Right atrium auricular region (tissue), 2 donors: ENCODE measurements around the gene LARP4B. TPM values are rescaled to one million over a fixed set of nuclear protein-coding genes. Genes with fewer than 3 reads are reported as not detected.
A peak's percentile ranks its signal among the peaks of the same experiment; 100 is the strongest.

Experiments used
- DNase-seq: peaks from one replicate; pipeline ENCODE4 v3.0.0-alpha.2; 2019; ENCODE audit warnings: low spot score
- H3K27ac ChIP-seq, 2 donors: fragments of 200-600 bp; sonication (generic); 1 replicate in 1 of 2; 2 replicates in 1 of 2; pipeline ENCODE4 v1.5.1; 2016 to 2019
- H3K27me3 ChIP-seq, 2 donors: fragments of 200-600 bp; sonication (generic); one replicate each; pipeline versions ENCODE4 v1.5.1 to v1.6.0; 2017 to 2019
- H3K36me3 ChIP-seq: fragments of 200-600 bp; sonication (generic); one replicate; pipeline ENCODE4 v1.5.1; 2016
- H3K4me1 ChIP-seq, 2 donors: fragments of 200-600 bp; sonication (generic); one replicate each; pipeline versions ENCODE4 v1.5.1 to v1.6.0; 2017 to 2019
- H3K4me3 ChIP-seq, 2 donors: fragments of 200-600 bp; sonication (generic); 1 replicate in 1 of 2; 2 replicates in 1 of 2; pipeline ENCODE4 v1.5.1; 2017 to 2019; ENCODE audit warnings: mild to moderate bottlenecking in 1 of 2, moderate library complexity in 1 of 2
- H3K9me3 ChIP-seq, 2 donors: fragments of 200-600 bp; sonication (generic); one replicate each; pipeline ENCODE4 v1.5.1; 2019
- total RNA-seq, 2 donors: library from RNA; depleted of rRNA; stranded (reverse); fragments of >200 nt; gene quantifications; one replicate each; pipeline ENCODE4 v1.1.0, GENCODE V29; 2016
- TF ChIP-seq, protein P1 (sequence below), 2 donors: fragments of 200-600 bp; sonication (generic); IDR thresholded peaks; one replicate each; pipeline ENCODE4 v1.5.1; 2019; ENCODE audit warnings: antibody characterized with exemption in 2 of 2

LARP4B gene
- total RNA-seq, 2 donors from 2014 or later: 24.2 to 26.1 TPM

DNA sequence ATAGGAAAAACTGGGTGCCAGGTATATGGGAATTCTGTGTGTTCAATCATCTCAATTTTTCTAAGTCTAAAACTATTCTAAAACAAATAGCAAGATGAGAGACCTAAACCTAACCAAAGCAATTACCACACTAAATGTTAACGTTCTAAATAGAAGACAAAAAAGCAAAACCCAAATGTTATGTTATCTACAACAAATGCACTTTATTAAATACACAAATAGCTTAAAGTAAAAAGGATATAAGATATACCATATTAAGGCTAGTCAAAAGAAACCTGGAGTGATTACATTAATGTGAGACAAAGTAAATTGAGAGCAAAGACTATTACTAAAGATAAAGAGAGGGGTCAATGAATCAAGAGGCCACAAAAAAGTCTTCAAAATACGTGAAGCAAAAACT, 81.4 kb downstream of the LARP4B start:
- H3K4me3 ChIP-seq: no peak overlapping the region
- TF ChIP-seq, protein P1, sequence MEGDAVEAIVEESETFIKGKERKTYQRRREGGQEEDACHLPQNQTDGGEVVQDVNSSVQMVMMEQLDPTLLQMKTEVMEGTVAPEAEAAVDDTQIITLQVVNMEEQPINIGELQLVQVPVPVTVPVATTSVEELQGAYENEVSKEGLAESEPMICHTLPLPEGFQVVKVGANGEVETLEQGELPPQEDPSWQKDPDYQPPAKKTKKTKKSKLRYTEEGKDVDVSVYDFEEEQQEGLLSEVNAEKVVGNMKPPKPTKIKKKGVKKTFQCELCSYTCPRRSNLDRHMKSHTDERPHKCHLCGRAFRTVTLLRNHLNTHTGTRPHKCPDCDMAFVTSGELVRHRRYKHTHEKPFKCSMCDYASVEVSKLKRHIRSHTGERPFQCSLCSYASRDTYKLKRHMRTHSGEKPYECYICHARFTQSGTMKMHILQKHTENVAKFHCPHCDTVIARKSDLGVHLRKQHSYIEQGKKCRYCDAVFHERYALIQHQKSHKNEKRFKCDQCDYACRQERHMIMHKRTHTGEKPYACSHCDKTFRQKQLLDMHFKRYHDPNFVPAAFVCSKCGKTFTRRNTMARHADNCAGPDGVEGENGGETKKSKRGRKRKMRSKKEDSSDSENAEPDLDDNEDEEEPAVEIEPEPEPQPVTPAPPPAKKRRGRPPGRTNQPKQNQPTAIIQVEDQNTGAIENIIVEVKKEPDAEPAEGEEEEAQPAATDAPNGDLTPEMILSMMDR (IDR thresholded peaks at IDR 0.05): no peak
- H3K4me1 ChIP-seq: peaks cover 0 to 10% of the 10 kb centered on the region in 2 donors
- H3K27me3 ChIP-seq: no peaks in the 10 kb centered on the region
- DNase-seq: no peak
- peaks cover 6% of the 10 kb centered on the region for H3K36me3 ChIP-seq
- H3K9me3 ChIP-seq: peaks cover 0 to 10% of the 10 kb centered on the region in 2 donors
- no peak overlapping the region for H3K27ac ChIP-seq

DNA sequence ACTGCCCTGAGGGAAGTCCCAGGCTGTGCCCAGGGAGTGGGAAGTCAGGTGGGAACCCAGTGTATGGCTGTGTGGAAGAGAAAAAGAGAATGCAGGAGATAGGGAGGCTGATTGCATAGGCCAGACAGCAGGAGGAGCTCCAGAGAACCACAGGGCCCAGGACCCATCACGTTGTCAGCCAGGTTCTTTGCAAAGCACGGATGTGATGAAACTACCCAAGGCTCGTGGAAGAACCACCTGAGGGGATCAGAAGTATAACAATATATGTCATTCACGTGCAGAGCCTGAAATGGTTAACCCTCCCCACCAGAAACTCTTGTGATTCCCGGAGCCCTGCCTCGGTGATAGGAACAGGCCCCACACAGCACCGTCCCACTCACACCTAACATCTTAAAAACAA, 83.6 kb downstream of the LARP4B start:
- Histone ChIP-seq H3K4me1 (peaks cover 0 to 10% of the 10 kb centered on the region in 2 donors), H3K9me3 (peaks cover 0 to 10% of the 10 kb centered on the region in 2 donors), H3K27ac (no peak overlapping the region), H3K4me3 (no peak overlapping the region), H3K27me3 (no peaks in the 10 kb centered on the region), H3K36me3 (peaks cover 13% of the 10 kb centered on the region)
- TF ChIP-seq, protein P1 (IDR thresholded peaks at IDR 0.05): peak in 1 of 2 donors; percentile 23
- DNase-seq: no peak

DNA sequence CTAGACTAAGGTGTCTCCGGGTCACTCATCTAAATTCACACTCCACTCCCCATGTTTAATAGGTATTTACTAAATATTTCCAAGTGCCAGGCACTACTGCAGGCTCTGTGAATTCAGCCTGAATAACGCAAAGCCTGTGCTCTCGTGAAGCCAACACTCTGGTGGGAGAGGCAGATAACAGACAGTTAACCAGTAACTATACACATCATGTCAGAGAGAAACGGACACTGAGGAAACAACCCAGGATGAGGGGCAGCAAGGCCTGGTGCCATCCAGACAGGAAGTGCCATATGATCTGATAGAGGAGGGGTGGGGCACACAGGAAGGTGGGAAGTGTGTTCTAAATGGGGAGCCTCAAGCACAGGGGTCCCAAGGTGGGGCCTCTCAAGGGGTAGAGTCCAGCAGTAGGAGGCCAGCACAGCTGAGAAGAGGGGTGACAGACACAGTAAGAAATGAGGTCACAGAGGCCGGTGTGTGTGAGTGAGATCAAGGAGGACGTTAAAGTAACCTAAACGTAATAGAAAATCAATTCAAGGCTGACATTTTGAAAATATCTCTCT, 85.3 kb downstream of the LARP4B start:
- H3K4me3 ChIP-seq: no peak overlapping the region
- no peak for DNase-seq
- no peak overlapping the region for H3K27ac ChIP-seq
- peaks cover 0 to 10% of the 10 kb centered on the region in 2 donors for H3K4me1 ChIP-seq
- peaks cover 0 to 10% of the 10 kb centered on the region in 2 donors for H3K9me3 ChIP-seq
- H3K36me3 ChIP-seq: peaks cover 26% of the 10 kb centered on the region
- TF ChIP-seq, protein P1 (IDR thresholded peaks at IDR 0.05): no peak
- H3K27me3 ChIP-seq: no peaks in the 10 kb centered on the region

DNA sequence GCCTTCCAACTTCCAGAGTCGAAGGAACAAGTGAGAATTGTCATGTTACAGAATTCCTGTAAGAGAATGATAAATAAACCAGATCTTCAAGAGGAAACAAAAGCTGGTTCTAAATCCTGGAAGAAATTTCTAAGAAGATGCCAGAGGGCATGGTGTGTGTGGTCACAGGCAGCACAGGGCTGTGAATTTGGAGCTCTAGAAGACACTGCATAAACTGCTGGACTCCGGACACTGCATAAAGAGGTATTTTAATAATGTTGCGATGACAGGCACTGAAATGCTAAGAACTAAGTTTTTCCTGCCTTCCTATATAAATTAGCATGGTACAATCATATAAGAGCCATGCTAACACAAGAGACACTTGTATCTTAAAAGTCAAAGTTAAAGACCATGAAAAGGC, 86.0 kb downstream of the LARP4B start:
- Histone ChIP-seq H3K4me3 (no peak overlapping the region), H3K4me1 (peaks cover 0 to 10% of the 10 kb centered on the region in 2 donors), H3K9me3 (peaks cover 0 to 8% of the 10 kb centered on the region in 2 donors), H3K36me3 (peaks cover 32% of the 10 kb centered on the region), H3K27me3 (no peaks in the 10 kb centered on the region), H3K27ac (no peak overlapping the region)
- no peak for DNase-seq
- TF ChIP-seq, protein P1 (IDR thresholded peaks at IDR 0.05): no peak

DNA sequence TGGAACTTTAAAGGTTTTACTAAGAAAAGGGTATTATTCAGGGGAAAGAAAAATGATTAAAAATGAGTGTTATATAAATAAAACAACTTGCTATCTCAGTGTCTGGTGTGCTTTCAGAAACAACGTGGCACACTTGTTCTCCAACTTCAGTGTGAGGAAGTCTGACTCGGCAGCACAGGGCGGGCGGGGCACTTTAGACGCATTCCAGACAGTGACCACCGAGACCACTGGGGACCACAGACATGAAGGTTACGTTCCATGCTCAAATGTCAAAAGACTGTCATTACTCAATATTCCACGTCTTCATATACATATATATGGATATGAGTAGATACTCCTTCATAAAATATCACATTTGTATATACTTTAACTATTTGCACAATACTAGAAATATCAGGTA, 87.0 kb downstream of the LARP4B start:
- DNase-seq: no peak
- Histone ChIP-seq H3K27ac (no peak overlapping the region), H3K9me3 (no peaks in the 10 kb centered on the region), H3K4me3 (no peak overlapping the region), H3K4me1 (peaks cover 0 to 10% of the 10 kb centered on the region in 2 donors), H3K36me3 (peaks cover 42% of the 10 kb centered on the region), H3K27me3 (no peaks in the 10 kb centered on the region)
- TF ChIP-seq, protein P1 (IDR thresholded peaks at IDR 0.05): no peak

DNA sequence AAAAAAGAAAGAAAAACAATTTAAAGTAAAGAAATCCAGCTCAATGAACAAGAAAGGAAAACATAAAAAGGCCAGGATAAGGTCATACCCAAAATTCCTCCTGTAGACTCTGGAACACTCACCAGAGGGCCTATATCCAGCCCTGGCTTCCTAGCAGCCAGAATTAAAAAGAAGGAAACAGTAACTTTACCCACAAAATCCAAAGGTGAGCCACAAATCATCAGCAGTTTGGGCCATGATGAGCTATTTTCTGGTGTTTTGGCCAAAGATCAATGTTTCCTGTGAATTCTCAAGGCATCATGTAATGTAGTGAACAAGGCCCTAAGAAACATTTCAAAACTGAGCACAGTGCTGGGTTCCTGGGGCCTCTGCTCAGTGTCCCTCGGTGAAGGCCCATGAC, 87.8 kb downstream of the LARP4B start:
- TF ChIP-seq, protein P1 (IDR thresholded peaks at IDR 0.05): no peak
- H3K36me3 ChIP-seq: peaks cover 48% of the 10 kb centered on the region

More for the DNA sequence above, 87.8 kb downstream of the LARP4B start:
- H3K27ac ChIP-seq: no peak overlapping the region
- no peaks in the 10 kb centered on the region for H3K9me3 ChIP-seq
- no peaks in the 10 kb centered on the region for H3K27me3 ChIP-seq
- H3K4me3 ChIP-seq: no peak overlapping the region
- H3K4me1 ChIP-seq: peaks cover 0 to 10% of the 10 kb centered on the region in 2 donors
- no peak for DNase-seq
